K562 (cell line): ENCODE measurements around the gene LAMA1. TPM values are rescaled to one million over a fixed set of nuclear protein-coding genes. Genes with fewer than 3 reads are reported as not detected.

Experiments used
- ATAC-seq: fragments of 200-7000 bp; cut with Tn5 transposase; 3 replicates; pipeline ENCODE4 v1.9.1; 2020; ENCODE audit warnings: moderate library complexity
- BruUV-seq: library from RNA; stranded (reverse); fragments of 400-500 nt; replicated peaks from 2 replicates; lab custom pipeline; 2021; lab: Mats Ljungman, UMichigan
- CTCF ChIA-PET: fragments of 300-600 bp; formaldehyde crosslinking; extraction: SDS; loops from one replicate; lab custom pipeline; 2021; ENCODE audit warnings: low intra/inter-chr PET ratio; lab: Yijun Ruan, JAX
- POLR2A ChIA-PET: fragments of 300-600, 350-650 bp; sonication (Branson Sonifier 250); formaldehyde crosslinking; extraction: SDS; loops from one replicate; lab custom pipeline; 2021; ENCODE audit warnings: antibody characterized with exemption, inconsistent platforms; lab: Yijun Ruan, JAX
- DNase-seq, 4 experiments: peaks; one replicate each; pipeline versions ENCODE4 v3.0.0 to v3.0.0-alpha.2; 2011 to 2018; ENCODE audit warnings: low spot score in 3 of 4, mixed read lengths in 3 of 4; ENCODE audit errors: extremely low read depth in 1 of 4
- FAIRE-seq: peaks from 2 replicates; lab custom pipeline; 2011; peaks lifted over from hg19 to GRCh38; lab: Jason Lieb, UNC
- H2AFZ ChIP-seq: 2 replicates; pipeline ENCODE4 v1.6.0; 2011; ENCODE audit warnings: low read depth, low read length, control low read depth, inconsistent platforms
- H3K27ac ChIP-seq: fragments of 200-600 bp; 3 replicates; pipeline ENCODE4 v1.8.0; 2011; ENCODE audit warnings: low read depth, mild to moderate bottlenecking, control low read depth, inconsistent platforms, low read length, moderate library complexity, mixed read lengths; ENCODE audit errors: extremely low read depth
- H3K27me3 ChIP-seq, 2 experiments: fragments of 300-600 bp in 1 of 2; 2 replicates in 1 of 2; 3 replicates in 1 of 2; pipeline versions ENCODE4 v1.6.0 to v1.8.0; 2011; ENCODE audit warnings: inconsistent platforms in 2 of 2, low read length in 2 of 2, mild to moderate bottlenecking in 1 of 2, mixed read lengths in 1 of 2, moderate library complexity in 1 of 2; ENCODE audit not compliant: control insufficient read depth in 2 of 2, insufficient read depth in 2 of 2
- H3K36me3 ChIP-seq: fragments of 300-600 bp; 3 replicates; pipeline ENCODE4 v1.8.0; 2011; ENCODE audit warnings: mild to moderate bottlenecking, low read length, inconsistent platforms; ENCODE audit not compliant: control insufficient read depth, insufficient read depth
- H3K4me1 ChIP-seq, 2 experiments: fragments of 200-600 bp in 1 of 2; replicated peaks in 1 of 2; 2 replicates in 1 of 2; 3 replicates in 1 of 2; pipeline versions ENCODE4 v1.5.1 to v1.8.0; 2011; ENCODE audit warnings: inconsistent platforms in 2 of 2, low read length in 2 of 2, mild to moderate bottlenecking in 1 of 2, mixed read lengths in 1 of 2, moderate library complexity in 1 of 2; ENCODE audit not compliant: control insufficient read depth in 2 of 2, insufficient read depth in 2 of 2
- H3K4me2 ChIP-seq: 2 replicates; pipeline ENCODE4 v1.6.1; 2011; ENCODE audit warnings: low read length, control low read depth, inconsistent platforms, mixed read lengths; ENCODE audit not compliant: insufficient read depth
- H3K4me3 ChIP-seq: fragments of 200-600 bp; sonication (generic), shearing (Covaris generic); 2 replicates; pipeline ENCODE4 v1.5.1; 2016; ENCODE audit warnings: control low read depth, inconsistent platforms
- H3K79me2 ChIP-seq: fragments of 200-600 bp; 3 replicates; pipeline ENCODE4 v1.8.0; 2011; ENCODE audit warnings: low read length, inconsistent platforms; ENCODE audit not compliant: control insufficient read depth, insufficient read depth
- H3K9ac ChIP-seq, 2 experiments: 2 replicates each; pipeline versions ENCODE4 v1.6.0 to v1.6.1; 2011; ENCODE audit warnings: low read depth in 2 of 2, low read length in 2 of 2, control low read depth in 1 of 2, inconsistent platforms in 1 of 2, mild to moderate bottlenecking in 1 of 2, mixed read lengths in 1 of 2; ENCODE audit not compliant: insufficient read depth in 1 of 2
- H3K9me1 ChIP-seq: one replicate; pipeline ENCODE4 v1.6.0; 2011; ENCODE audit warnings: inconsistent platforms, mild to moderate bottlenecking, low read length, moderate library complexity; ENCODE audit not compliant: control insufficient read depth, insufficient read depth
- H3K9me3 ChIP-seq: replicated peaks from 2 replicates; pipeline ENCODE4 v1.5.1; 2011; ENCODE audit warnings: low read depth, low read length, inconsistent platforms; ENCODE audit not compliant: control insufficient read depth, insufficient read depth
- H4K20me1 ChIP-seq: replicated peaks from 2 replicates; pipeline ENCODE4 v1.6.1; 2011; ENCODE audit warnings: low read length, inconsistent platforms, mixed read lengths; ENCODE audit not compliant: control insufficient read depth, insufficient read depth
- BHLHE40 ChIP-seq: IDR thresholded peaks from 2 replicates; pipeline ENCODE4 v1.6.1; 2011; ENCODE audit warnings: low read length, improper control_type of control experiment
- HOMEZ ChIP-seq: fragments of 250-450 bp; sonication (Bioruptor Pico); IDR thresholded peaks from 2 replicates; pipeline ENCODE4 v1.4.0; 2020; ENCODE audit warnings: mild to moderate bottlenecking, moderate library complexity
- MIER1 ChIP-seq: fragments of 450-650 bp; IDR thresholded peaks from 2 replicates; pipeline ENCODE4 v1.6.1; 2016; ENCODE audit warnings: antibody characterized with exemption, mild to moderate bottlenecking, low read depth
- POLR2AphosphoS5 ChIP-seq: IDR thresholded peaks from 2 replicates; pipeline ENCODE4 v1.6.1; 2011; ENCODE audit warnings: mild to moderate bottlenecking, low read depth, low read length, moderate library complexity; ENCODE audit not compliant: control insufficient read depth, insufficient read depth
- RFX5 ChIP-seq: IDR thresholded peaks from 2 replicates; pipeline ENCODE4 v1.6.1; 2011; ENCODE audit warnings: low read depth, mild to moderate bottlenecking, improper control_type of control experiment, low read length
- SLC30A9 ChIP-seq: fragments of 250-450 bp; sonication (Bioruptor Pico); IDR thresholded peaks from 2 replicates; pipeline ENCODE4 v1.8.0; 2022; ENCODE audit warnings: mild to moderate bottlenecking, moderate library complexity
- SMAD4 ChIP-seq: fragments of 250-450 bp; sonication (Bioruptor Pico); conservative IDR thresholded peaks from 2 replicates; pipeline ENCODE4 v1.8.0; 2021; ENCODE audit warnings: inconsistent platforms, mild to moderate bottlenecking, moderate library complexity
- STAG1 ChIP-seq: sonication (generic); formaldehyde crosslinking; IDR thresholded peaks from 2 replicates; pipeline ENCODE4 v1.5.0; 2020; ENCODE audit warnings: missing genetic modification reagents, borderline replicate concordance
- TCFL5 ChIP-seq: fragments of 250-450 bp; sonication (Bioruptor Pico); conservative IDR thresholded peaks from 2 replicates; pipeline ENCODE4 v1.6.1; 2021; ENCODE audit warnings: mild to moderate bottlenecking, moderate library complexity, matching md5 sums
- ZBTB1 ChIP-seq: sonication (generic); formaldehyde crosslinking; IDR thresholded peaks from 2 replicates; pipeline ENCODE4 v1.8.1; 2023; ENCODE audit warnings: missing genetic modification reagents, low read depth, mild to moderate bottlenecking, borderline replicate concordance
- ZBTB9 ChIP-seq: fragments of 450-650 bp; formaldehyde crosslinking; IDR thresholded peaks from 2 replicates; pipeline ENCODE4 v1.4.0; 2020; ENCODE audit warnings: mild to moderate bottlenecking, moderate library complexity
- ZNF134 ChIP-seq: fragments of 250-450 bp; sonication (Bioruptor Pico); conservative IDR thresholded peaks from 2 replicates; pipeline ENCODE4 v1.4.0; 2020
- ZNF512 ChIP-seq: IDR thresholded peaks from 2 replicates; pipeline ENCODE4 v1.6.1; 2016; ENCODE audit warnings: missing genetic modification characterization, missing compliant biosample characterization
- ZNF518B ChIP-seq: fragments of 250-450 bp; sonication (Bioruptor Pico); IDR thresholded peaks from 2 replicates; pipeline ENCODE4 v1.5.0; 2021; ENCODE audit warnings: mild to moderate bottlenecking, moderate library complexity
- ZNF589 ChIP-seq: fragments of 200-800 bp; sonication (Bioruptor generic); IDR thresholded peaks from 2 replicates; pipeline ENCODE4 v1.6.1; 2016; ENCODE audit warnings: low read depth, missing genetic modification characterization, missing compliant biosample characterization
- WGBS: fragments of 100-300 bp; shearing (Covaris generic); methylation state at CpG from one replicate; pipeline ENCODE4 v1.1.6; 2016; ENCODE audit warnings: low coverage, mixed read lengths; ENCODE audit not compliant: insufficient coverage; ENCODE audit errors: missing lambda C conversion rate; 5-methylcytosine and 5-hydroxymethylcytosine counted together
- in situ Hi-C: fragments of 300-500 bp; cut with MboI; formaldehyde crosslinking; loops from 4 replicates; pipeline ENCODE4 v1.15.0; 2018; ENCODE audit warnings: inconsistent platforms, mixed read lengths
- intact Hi-C: fragments of 100-400 bp; cut with micrococcal nuclease; formaldehyde crosslinking; loops from 2 replicates; pipeline ENCODE4 v1.14.2; 2022
- polyA plus RNA-seq, 8 experiments: library from polyadenylated mRNA; depleted of rRNA in 4 of 8; stranded (reverse) in 5 of 8; unstranded in 3 of 8; fragments of >200 nt; fragmentation: Nextera tagmentation in 2 of 8; fragmentation: Illumina TruSeq in 1 of 8; extraction: Ambion mirVana in 2 of 8; extraction: Trizol in 1 of 8; gene quantifications; 2 replicates each; pipeline versions ENCODE4 v1.2.1 to v1.2.3, GENCODE V29; 2011 to 2014; ENCODE audit warnings: inconsistent platforms in 1 of 8, missing spikeins in 1 of 8
- total RNA-seq, 7 experiments: library from RNA; depleted of rRNA in 6 of 7; stranded (reverse); fragments of >200 nt in 6 of 7; fragmentation: Illumina TruSeq in 2 of 7; extraction: Trizol in 2 of 7; gene quantifications; 2 replicates each; pipeline versions ENCODE4 v1.2.1 to v1.2.3, GENCODE V29; 2011 to 2021; ENCODE audit warnings: low replicate concordance in 1 of 7

Gene LAMA1
- total and polyA plus RNA-seq, 9 of the 15 experiments (the other 6 are each of a cell fraction or from before 2014, with no cell fraction given) = 0.04 TPM; not detected in 8

GRCh38 chr18:7112936-7113335, 4.7 kb downstream of the LAMA1 start:
- H3K36me3 ChIP-seq = no peaks in the 10 kb centered on the region
- POLR2A ChIA-PET = interaction anchor here (0.5 kb wide), 1 partner anchor 157 kb away, joined by 3 read pairs; no protein-coding TSS in a partner anchor
- H3K27me3 ChIP-seq = peaks cover 11 to 24% of the 10 kb centered on the region in 2 experiments; a peak in 3 of 5 replicates
- DNase-seq (no peak), FAIRE-seq (no peak), ATAC-seq (no peak)
- no peak overlapping the region for H3K4me3 ChIP-seq
- no peak overlapping the region for H3K9ac ChIP-seq
- no peaks in the 10 kb centered on the region for H3K4me1 ChIP-seq
- no peak overlapping the region for H2AFZ ChIP-seq
- no peaks in the 10 kb centered on the region for H3K79me2 ChIP-seq
- WGBS = 4% methylated on average over 3 of the region's 3 CpGs
- 0 out of 2 replicates have a peak, but pooled peaks cover 3% of the 10 kb centered on the region for H4K20me1 ChIP-seq
- no peaks in the 10 kb centered on the region for H3K9me1 ChIP-seq
- H3K9me3 ChIP-seq = no peaks in the 10 kb centered on the region
- CTCF ChIA-PET = no interaction called here
- no TSS peak for BruUV-seq
- H3K27ac ChIP-seq = no peak overlapping the region
- intact Hi-C loops = no loop called here
- H3K4me2 ChIP-seq = no peak overlapping the region
- in situ Hi-C loops = no loop called here
- TF ChIP-seq RFX5 = no peak
- TF ChIP-seq STAG1 (CRISPR knock-in tag) = no peak
- no peak for TF ChIP-seq POLR2AphosphoS5
- TF ChIP-seq ZNF134 (CRISPR knock-in tag) = no peak
- TF ChIP-seq ZBTB9 (CRISPR knock-in tag) = no peak
- no peak for TF ChIP-seq SMAD4
- no peak for TF ChIP-seq ZNF512 (tag)
- no peak for TF ChIP-seq MIER1
- TF ChIP-seq BHLHE40 = no peak
- TF ChIP-seq TCFL5 (CRISPR knock-in tag) = no peak
- TF ChIP-seq SLC30A9 = no peak
- no peak for TF ChIP-seq ZNF589
- TF ChIP-seq ZNF518B (CRISPR knock-in tag) = no peak
- no peak for TF ChIP-seq HOMEZ (CRISPR knock-in tag)
- no peak for TF ChIP-seq ZBTB1 (CRISPR knock-in tag)
